ENCODE measurements around the gene VSTM4.

Gene VSTM4

GRCh38 chr10:49153115-49153514 lies 37.8 kb upstream of the VSTM4 start:
- H3K4me3 Mint-ChIP-seq, result no peak overlapping the region
- H3K27me3 Mint-ChIP-seq, result peaks cover 5% of the 10 kb centered on the region
- H3K27ac Mint-ChIP-seq, result no peak overlapping the region
- H3K36me3 Mint-ChIP-seq (ENCODE audit: low read depth), result peaks cover 41% of the 10 kb centered on the region
- peaks cover 14% of the 10 kb centered on the region for H3K4me1 Mint-ChIP-seq (ENCODE audit: low read depth)
- H3K9me3 Mint-ChIP-seq, result peaks cover 4% of the 10 kb centered on the region
- intact Hi-C loops (cut with micrococcal nuclease), result no loop called here

- intact Hi-C loops (cut with micrococcal nuclease), result no loop called here
- peaks cover 9% of the 10 kb centered on the region for H3K9me3 Mint-ChIP-seq
- H3K4me1 Mint-ChIP-seq (ENCODE audit: low read depth), result peaks cover 12% of the 10 kb centered on the region
- no peak overlapping the region for H3K27ac Mint-ChIP-seq
- H3K27me3 Mint-ChIP-seq, result peaks cover 5% of the 10 kb centered on the region
- peaks cover 37% of the 10 kb centered on the region for H3K36me3 Mint-ChIP-seq (ENCODE audit: low read depth)
- no peak overlapping the region for H3K4me3 Mint-ChIP-seq
These were observed 37.3 kb upstream of the VSTM4 start for GRCh38 chr10:49152663-49153062.

GRCh38 chr10:49152037-49152436 lies 36.7 kb upstream of the VSTM4 start:
- intact Hi-C loops (cut with micrococcal nuclease), result no loop called here
- Mint-ChIP-seq H3K4me1 (ENCODE audit: low read depth) (peaks cover 5% of the 10 kb centered on the region), H3K4me3 (no peak overlapping the region), H3K27me3 (peaks cover 5% of the 10 kb centered on the region), H3K27ac (no peak overlapping the region), H3K9me3 (peaks cover 14% of the 10 kb centered on the region), H3K36me3 (ENCODE audit: low read depth) (peaks cover 30% of the 10 kb centered on the region)

- Mint-ChIP-seq H3K4me3 (no peak overlapping the region), H3K36me3 (ENCODE audit: low read depth) (peaks cover 25% of the 10 kb centered on the region), H3K4me1 (ENCODE audit: low read depth) (peaks cover 1% of the 10 kb centered on the region), H3K27me3 (peaks cover 5% of the 10 kb centered on the region), H3K9me3 (peaks cover 14% of the 10 kb centered on the region), H3K27ac (no peak overlapping the region)
- intact Hi-C loops (cut with micrococcal nuclease), result no loop called here
These were observed 36.2 kb upstream of the VSTM4 start for GRCh38 chr10:49151481-49151880.

GRCh38 chr10:49151025-49151445 lies 35.7 kb upstream of the VSTM4 start:
- H3K9me3 Mint-ChIP-seq, result peaks cover 14% of the 10 kb centered on the region
- H3K27me3 Mint-ChIP-seq, result peaks cover 6% of the 10 kb centered on the region
- intact Hi-C loops (cut with micrococcal nuclease), result no loop called here
- no peak overlapping the region for H3K27ac Mint-ChIP-seq
- H3K4me3 Mint-ChIP-seq, result no peak overlapping the region
- no peaks in the 10 kb centered on the region for H3K4me1 Mint-ChIP-seq (ENCODE audit: low read depth)
- H3K36me3 Mint-ChIP-seq (ENCODE audit: low read depth), result peaks cover 20% of the 10 kb centered on the region

GRCh38 chr10:49150426-49150825 lies 35.1 kb upstream of the VSTM4 start:
- no peak overlapping the region for H3K27ac Mint-ChIP-seq
- H3K4me3 Mint-ChIP-seq, result no peak overlapping the region
- peaks cover 14% of the 10 kb centered on the region for H3K36me3 Mint-ChIP-seq (ENCODE audit: low read depth)
- peaks cover 11% of the 10 kb centered on the region for H3K27me3 Mint-ChIP-seq
- intact Hi-C loops (cut with micrococcal nuclease), result no loop called here
- H3K4me1 Mint-ChIP-seq (ENCODE audit: low read depth), result no peaks in the 10 kb centered on the region
- peaks cover 14% of the 10 kb centered on the region for H3K9me3 Mint-ChIP-seq

GRCh38 chr10:49149881-49150280 lies 34.6 kb upstream of the VSTM4 start:
- H3K4me3 Mint-ChIP-seq, result no peak overlapping the region
- H3K27ac Mint-ChIP-seq, result no peak overlapping the region
- H3K36me3 Mint-ChIP-seq (ENCODE audit: low read depth), result peaks cover 9% of the 10 kb centered on the region
- intact Hi-C loops (cut with micrococcal nuclease), result no loop called here
- peaks cover 14% of the 10 kb centered on the region for H3K27me3 Mint-ChIP-seq
- H3K9me3 Mint-ChIP-seq, result peaks cover 14% of the 10 kb centered on the region
- H3K4me1 Mint-ChIP-seq (ENCODE audit: low read depth), result no peaks in the 10 kb centered on the region

GRCh38 chr10:49144058-49144720 lies 28.9 kb upstream of the VSTM4 start:
- Mint-ChIP-seq H3K9me3 (peaks cover 14% of the 10 kb centered on the region), H3K4me3 (no peak overlapping the region), H3K4me1 (ENCODE audit: low read depth) (peaks cover 4% of the 10 kb centered on the region), H3K36me3 (ENCODE audit: low read depth) (no peaks in the 10 kb centered on the region), H3K27me3 (peaks cover 11% of the 10 kb centered on the region), H3K27ac (no peak overlapping the region)
- intact Hi-C loops (cut with micrococcal nuclease), result no loop called here

- no peak overlapping the region for H3K27ac Mint-ChIP-seq
- peaks cover 11% of the 10 kb centered on the region for H3K9me3 Mint-ChIP-seq
- H3K36me3 Mint-ChIP-seq (ENCODE audit: low read depth), result no peaks in the 10 kb centered on the region
- H3K4me1 Mint-ChIP-seq (ENCODE audit: low read depth), result peaks cover 11% of the 10 kb centered on the region
- H3K27me3 Mint-ChIP-seq, result peaks cover 11% of the 10 kb centered on the region
- H3K4me3 Mint-ChIP-seq, result no peak overlapping the region
- intact Hi-C loops (cut with micrococcal nuclease), result no loop called here
These were observed 27.9 kb upstream of the VSTM4 start for GRCh38 chr10:49143249-49143648.

GRCh38 chr10:49141541-49142332 lies 26.4 kb upstream of the VSTM4 start:
- Mint-ChIP-seq H3K4me3 (no peak overlapping the region), H3K36me3 (ENCODE audit: low read depth) (no peaks in the 10 kb centered on the region), H3K27me3 (peaks cover 12% of the 10 kb centered on the region), H3K27ac (no peak overlapping the region), H3K4me1 (ENCODE audit: low read depth) (peaks cover 11% of the 10 kb centered on the region), H3K9me3 (no peaks in the 10 kb centered on the region)
- intact Hi-C loops (cut with micrococcal nuclease), result no loop called here

GRCh38 chr10:49140304-49141177 lies 25.2 kb upstream of the VSTM4 start:
- Mint-ChIP-seq H3K36me3 (ENCODE audit: low read depth) (no peaks in the 10 kb centered on the region), H3K27me3 (peaks cover 10% of the 10 kb centered on the region), H3K4me3 (no peak overlapping the region), H3K4me1 (ENCODE audit: low read depth) (peaks cover 17% of the 10 kb centered on the region), H3K9me3 (no peaks in the 10 kb centered on the region), H3K27ac (no peak overlapping the region)
- intact Hi-C loops (cut with micrococcal nuclease), result no loop called here

- no peaks in the 10 kb centered on the region for H3K36me3 Mint-ChIP-seq (ENCODE audit: low read depth)
- intact Hi-C loops (cut with micrococcal nuclease), result no loop called here
- H3K27ac Mint-ChIP-seq, result no peak overlapping the region
- H3K27me3 Mint-ChIP-seq, result peaks cover 12% of the 10 kb centered on the region
- H3K4me3 Mint-ChIP-seq, result no peak overlapping the region
- no peaks in the 10 kb centered on the region for H3K9me3 Mint-ChIP-seq
- peaks cover 25% of the 10 kb centered on the region for H3K4me1 Mint-ChIP-seq (ENCODE audit: low read depth)
These were observed 24.5 kb upstream of the VSTM4 start for GRCh38 chr10:49139846-49140195.

GRCh38 chr10:49139028-49139845 lies 23.9 kb upstream of the VSTM4 start:
- no peak overlapping the region for H3K27ac Mint-ChIP-seq
- H3K9me3 Mint-ChIP-seq, result no peaks in the 10 kb centered on the region
- H3K4me3 Mint-ChIP-seq, result no peak overlapping the region
- no peaks in the 10 kb centered on the region for H3K36me3 Mint-ChIP-seq (ENCODE audit: low read depth)
- intact Hi-C loops (cut with micrococcal nuclease), result no loop called here
- H3K4me1 Mint-ChIP-seq (ENCODE audit: low read depth), result peaks cover 28% of the 10 kb centered on the region
- H3K27me3 Mint-ChIP-seq, result peaks cover 10% of the 10 kb centered on the region

Measured in dendritic cell treated with granulocyte-macrophage colony-stimulating factor and Interleukin-4, amounts not matched to agents 40 ng/mL and 50 ng/mL, for 4 days (primary cell).